K562 (cell line): ENCODE measurements around the gene GLB1L.

ENCODE experiments used
- FOXA3 ChIP-seq, 2 experiments: fragments of 450-650 bp in 1 of 2; sonication (generic) in 1 of 2; formaldehyde crosslinking; IDR thresholded peaks in 1 of 2; conservative IDR thresholded peaks in 1 of 2; 2 replicates each; pipeline versions ENCODE4 v1.4.0 to v1.8.0; 2020 to 2022; ENCODE audit warnings: mild to moderate bottlenecking in 2 of 2, missing genetic modification reagents in 1 of 2
- NRF1 ChIP-seq, 2 experiments: fragments of 450-650 bp; IDR thresholded peaks in 1 of 2; conservative IDR thresholded peaks in 1 of 2; 2 replicates each; pipeline ENCODE4 v1.6.1; 2014; ENCODE audit warnings: mild to moderate bottlenecking in 2 of 2
- PRMT5 ChIP-seq: sonication (generic); formaldehyde crosslinking; IDR thresholded peaks from 2 replicates; pipeline ENCODE4 v1.5.0; 2020; ENCODE audit warnings: missing genetic modification reagents
- RAD21 ChIP-seq, 2 experiments: fragments of 250-450 bp in 1 of 2; fragments of 450-650 bp in 1 of 2; sonication (Bioruptor Pico) in 1 of 2; formaldehyde crosslinking in 1 of 2; IDR thresholded peaks in 1 of 2; conservative IDR thresholded peaks in 1 of 2; 2 replicates each; pipeline versions ENCODE4 v1.4.0 to v1.8.0; 2020 to 2022; ENCODE audit warnings: mild to moderate bottlenecking in 2 of 2, moderate library complexity in 1 of 2
- TF ChIP-seq, protein P1 (sequence below), 3 experiments: IDR thresholded peaks in 2 of 3; conservative IDR thresholded peaks in 1 of 3; 2 replicates each; pipeline ENCODE4 v1.5.1; 2011 to 2012; ENCODE audit warnings: low read length in 3 of 3, mild to moderate bottlenecking in 3 of 3, control low read depth in 2 of 3, improper control_type of control experiment in 1 of 3, inconsistent platforms in 1 of 3, low read depth in 1 of 3, mixed read lengths in 1 of 3, moderate library complexity in 1 of 3; ENCODE audit not compliant: insufficient read depth in 2 of 3

DNA sequence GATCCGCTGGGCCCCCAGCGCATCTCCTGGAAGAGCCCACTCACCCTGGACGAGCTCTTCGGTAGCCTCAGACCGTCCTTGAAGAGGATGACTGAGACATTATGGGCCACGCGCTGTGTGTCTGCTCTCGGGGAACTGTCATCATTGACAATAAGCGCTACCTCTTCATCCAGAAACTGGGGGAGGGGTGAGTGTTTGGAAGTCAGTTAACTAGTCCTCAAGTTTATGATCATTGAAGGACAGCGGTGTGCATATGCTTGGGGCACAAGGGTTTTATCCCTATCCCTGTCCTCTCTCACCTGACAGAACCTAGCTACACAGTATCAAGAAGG lies 621 bp upstream of the GLB1L start:
- TF ChIP-seq, protein P1, sequence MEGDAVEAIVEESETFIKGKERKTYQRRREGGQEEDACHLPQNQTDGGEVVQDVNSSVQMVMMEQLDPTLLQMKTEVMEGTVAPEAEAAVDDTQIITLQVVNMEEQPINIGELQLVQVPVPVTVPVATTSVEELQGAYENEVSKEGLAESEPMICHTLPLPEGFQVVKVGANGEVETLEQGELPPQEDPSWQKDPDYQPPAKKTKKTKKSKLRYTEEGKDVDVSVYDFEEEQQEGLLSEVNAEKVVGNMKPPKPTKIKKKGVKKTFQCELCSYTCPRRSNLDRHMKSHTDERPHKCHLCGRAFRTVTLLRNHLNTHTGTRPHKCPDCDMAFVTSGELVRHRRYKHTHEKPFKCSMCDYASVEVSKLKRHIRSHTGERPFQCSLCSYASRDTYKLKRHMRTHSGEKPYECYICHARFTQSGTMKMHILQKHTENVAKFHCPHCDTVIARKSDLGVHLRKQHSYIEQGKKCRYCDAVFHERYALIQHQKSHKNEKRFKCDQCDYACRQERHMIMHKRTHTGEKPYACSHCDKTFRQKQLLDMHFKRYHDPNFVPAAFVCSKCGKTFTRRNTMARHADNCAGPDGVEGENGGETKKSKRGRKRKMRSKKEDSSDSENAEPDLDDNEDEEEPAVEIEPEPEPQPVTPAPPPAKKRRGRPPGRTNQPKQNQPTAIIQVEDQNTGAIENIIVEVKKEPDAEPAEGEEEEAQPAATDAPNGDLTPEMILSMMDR (IDR thresholded peaks at IDR 0.05 in 2 of 3, conservative IDR thresholded peaks at IDR 0.05 in 1 of 3; ENCODE audit: insufficient read depth in 2 of 3, low read depth in 1 of 3, low read length in 3 of 3), result no peak
- TF ChIP-seq RAD21 (CRISPR knock-in tag; conservative IDR thresholded peaks at IDR 0.05 in 1 of 2, IDR thresholded peaks at IDR 0.05 in 1 of 2), result no peak
- no peak for TF ChIP-seq PRMT5 (CRISPR knock-in tag)
- no peak for TF ChIP-seq FOXA3 (CRISPR knock-in tag; conservative IDR thresholded peaks at IDR 0.05 in 1 of 2, IDR thresholded peaks at IDR 0.05 in 1 of 2)
- TF ChIP-seq NRF1 (conservative IDR thresholded peaks at IDR 0.05 in 1 of 2, IDR thresholded peaks at IDR 0.05 in 1 of 2), result no peak
